ENCODE data around the gene BGN.

The BGN gene

DNA sequence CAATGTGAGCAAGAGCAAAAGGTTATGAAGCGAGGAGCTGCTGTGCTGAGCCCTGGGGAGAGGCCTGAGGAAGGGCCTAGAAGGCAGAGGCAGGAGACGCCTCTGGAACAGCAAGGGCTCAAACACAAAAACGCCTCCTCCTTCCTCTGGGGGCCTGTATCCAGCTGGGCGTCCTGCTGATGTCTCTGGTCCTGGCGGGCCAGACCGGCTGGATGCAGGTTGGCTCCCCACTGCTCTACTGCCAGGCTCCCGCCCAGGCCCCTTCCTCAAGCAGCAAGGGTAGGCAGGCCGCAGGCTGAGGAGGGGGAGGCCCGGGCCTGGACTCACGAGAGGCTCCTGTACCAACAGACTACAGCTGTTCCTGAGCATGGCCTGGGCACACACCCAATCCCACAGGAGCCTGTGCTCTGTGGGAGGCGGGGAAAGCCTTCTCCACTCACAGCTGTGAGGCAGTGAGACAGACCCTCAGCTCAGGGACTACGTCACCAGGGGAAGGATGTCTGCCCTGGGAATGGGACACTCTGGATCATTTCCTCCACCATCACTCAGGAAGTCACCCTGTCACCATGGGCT, 26.7 kb upstream of the BGN start:
- DNase-seq (ENCODE audit: low spot score) = no peak
- TF ChIP-seq CTCF (IDR thresholded peaks at IDR 0.05; ENCODE audit: extremely low read depth, insufficient read depth, missing control alignments) = no peak
- in situ Hi-C loops (cut with MboI; ENCODE audit: low pct_unique_long_range_greater_than_20kb, low sequenced_read_pairs, unreplicated experiment) = no loop called here

DNA sequence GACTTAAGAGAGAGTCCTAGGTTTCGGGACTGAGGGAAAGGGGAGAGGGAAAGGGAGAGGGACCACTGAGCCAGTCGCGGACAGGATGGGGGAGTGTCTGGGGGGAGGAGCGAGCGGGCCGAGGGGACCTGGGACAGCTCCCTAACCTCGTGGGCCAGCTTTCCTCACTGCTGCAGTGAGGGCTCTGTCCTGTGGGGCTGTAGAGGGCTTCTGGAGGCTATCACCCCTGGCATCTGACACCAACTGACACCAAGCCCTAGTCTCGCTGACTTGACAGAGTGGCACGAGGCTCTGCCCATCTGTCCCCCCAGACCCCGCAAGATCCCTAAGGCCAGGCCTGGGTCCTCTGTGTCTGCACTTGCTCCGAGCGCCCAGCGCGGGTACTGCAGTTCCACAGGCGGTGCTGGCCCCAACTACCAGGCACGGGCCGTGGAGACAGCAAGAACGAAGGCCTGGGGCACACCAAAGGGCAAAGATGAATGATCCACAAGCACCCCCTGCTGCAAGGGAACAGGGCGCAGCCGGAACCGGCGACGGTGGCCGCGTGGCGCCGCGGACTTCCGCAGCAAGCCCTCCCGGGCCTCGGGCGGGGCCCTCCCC, 24.9 kb upstream of the BGN start:
- DNase-seq (ENCODE audit: low spot score) = no peak
- no peak for TF ChIP-seq CTCF (IDR thresholded peaks at IDR 0.05; ENCODE audit: extremely low read depth, insufficient read depth, missing control alignments)
- in situ Hi-C loops (cut with MboI; ENCODE audit: low pct_unique_long_range_greater_than_20kb, low sequenced_read_pairs, unreplicated experiment) = no loop called here

GRCh38 chrX:153470411-153471363, 24.1 kb upstream of the BGN start, which contains the start of gene HAUS7:
TSS of gene HAUS7 (minus strand) at chrX:153470576. CDS start at chrX:153470557, 19 bp downstream.
- DNase-seq (ENCODE audit: low spot score) = peak; percentile 96
- in situ Hi-C loops (cut with MboI; ENCODE audit: low pct_unique_long_range_greater_than_20kb, low sequenced_read_pairs, unreplicated experiment) = no loop called here
- peak; percentile 68 for TF ChIP-seq CTCF (IDR thresholded peaks at IDR 0.05; ENCODE audit: extremely low read depth, insufficient read depth, missing control alignments)

- DNase-seq (ENCODE audit: low spot score) = no peak
- in situ Hi-C loops (cut with MboI; ENCODE audit: low pct_unique_long_range_greater_than_20kb, low sequenced_read_pairs, unreplicated experiment) = no loop called here
- no peak for TF ChIP-seq CTCF (IDR thresholded peaks at IDR 0.05; ENCODE audit: extremely low read depth, insufficient read depth, missing control alignments)
Observed at GRCh38 chrX:153471663-153472280, 23.0 kb upstream of the BGN start.

GRCh38 chrX:153473126-153473525, 21.7 kb upstream of the BGN start:
- in situ Hi-C loops (cut with MboI; ENCODE audit: low pct_unique_long_range_greater_than_20kb, low sequenced_read_pairs, unreplicated experiment) = no loop called here
- TF ChIP-seq CTCF (IDR thresholded peaks at IDR 0.05; ENCODE audit: extremely low read depth, insufficient read depth, missing control alignments) = no peak
- DNase-seq (ENCODE audit: low spot score) = no peak

- no peak for DNase-seq (ENCODE audit: low spot score)
- TF ChIP-seq CTCF (IDR thresholded peaks at IDR 0.05; ENCODE audit: extremely low read depth, insufficient read depth, missing control alignments) = no peak
- in situ Hi-C loops (cut with MboI; ENCODE audit: low pct_unique_long_range_greater_than_20kb, low sequenced_read_pairs, unreplicated experiment) = no loop called here
Observed at GRCh38 chrX:153474266-153474665, 20.5 kb upstream of the BGN start.
